CD4-positive, alpha-beta T cell treated with Interleukin-21 for 1 hour (primary cell): ENCODE measurements around the gene ZFY.

Source experiments
- DNase-seq: peaks from one replicate; pipeline ENCODE4 v3.0.0-alpha.2; 2020

The ZFY gene

DNA sequence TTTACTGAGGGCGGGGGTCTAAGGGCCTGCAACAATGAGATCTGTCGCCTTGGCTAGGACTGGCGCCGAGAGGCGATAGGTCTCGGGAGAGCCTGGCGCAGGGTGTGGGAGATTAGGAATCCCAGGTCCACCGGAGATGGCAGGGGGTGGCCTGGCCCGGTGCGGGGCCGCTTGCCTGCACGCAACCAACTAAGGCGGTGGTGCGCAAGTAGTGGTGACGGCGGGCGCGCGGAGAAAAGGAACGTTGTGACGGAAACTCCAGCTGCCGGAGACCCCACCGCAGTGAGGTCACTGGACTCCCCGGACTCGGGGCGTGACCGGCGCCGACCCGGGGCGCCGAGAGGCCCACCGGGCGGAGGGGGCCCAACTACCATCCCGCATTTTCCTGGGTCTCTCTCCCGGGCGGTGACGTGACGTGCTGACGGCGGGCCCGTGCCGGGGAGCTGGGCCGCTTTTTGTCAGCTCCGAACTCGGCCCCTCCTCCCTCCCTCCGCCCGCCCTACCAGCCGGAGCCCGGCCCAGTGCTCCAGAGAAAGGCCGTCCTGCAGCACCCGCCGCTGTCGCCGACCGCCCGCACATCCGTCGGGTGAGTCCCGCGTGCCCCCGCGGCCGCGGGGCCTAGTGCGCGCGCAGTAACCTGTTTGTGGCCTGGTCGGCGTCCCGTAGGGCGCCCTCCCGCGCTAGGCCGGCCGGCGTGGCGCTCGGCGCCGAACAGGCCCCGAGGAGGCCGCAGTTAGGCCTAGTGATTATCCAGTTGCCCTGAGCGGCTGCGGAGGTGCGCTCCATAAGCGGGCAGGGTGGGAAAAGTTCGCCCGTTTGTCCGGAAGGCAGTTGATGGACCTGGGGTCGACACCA is at the start of gene ZFY:
Gene ZFY, plus strand, starts transcription at position 521 of the 855 bp plus-strand sequence. CDS start 18,556 bp downstream, outside the sequence.
- peak; percentile 79 for DNase-seq

DNA sequence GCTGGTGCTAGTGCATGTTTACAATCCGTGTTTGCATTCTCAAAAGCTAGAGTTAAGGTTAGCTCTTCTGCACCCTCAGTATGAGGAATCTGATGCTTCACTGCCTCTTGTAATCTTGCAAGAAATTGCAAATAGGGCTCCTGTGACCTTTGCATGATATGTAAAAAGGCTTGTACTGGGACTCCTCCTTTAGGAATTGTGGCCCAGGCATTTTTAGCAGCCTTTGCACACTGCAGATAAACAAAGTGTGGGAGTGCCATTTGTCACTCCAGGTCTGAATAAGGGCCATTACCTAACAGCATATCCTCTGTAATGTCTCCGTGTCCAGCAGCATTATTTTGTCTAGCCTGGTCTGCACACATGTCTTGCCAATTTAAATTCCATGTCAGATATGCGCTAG is 49.3 kb upstream of the ZFY start:
- DNase-seq: no peak

DNA sequence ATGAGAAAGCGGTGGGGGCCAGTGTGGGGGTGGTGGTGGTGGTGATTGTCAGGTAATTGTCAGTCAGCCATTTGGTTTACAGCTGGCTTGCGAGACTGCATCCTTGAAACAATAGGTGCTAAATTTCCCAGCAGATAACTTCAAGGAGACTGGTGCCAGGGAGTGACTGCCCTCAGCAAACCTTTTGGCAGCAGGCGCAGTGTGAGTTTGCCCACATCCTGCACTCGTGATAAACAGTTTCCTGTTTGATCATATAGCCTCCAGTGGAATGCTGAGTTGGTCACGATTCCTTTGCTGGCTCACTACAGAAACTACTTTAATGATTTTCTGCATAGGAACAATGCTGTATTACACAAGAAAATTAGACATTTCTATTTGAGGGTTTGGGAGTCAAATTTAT is 47.8 kb upstream of the ZFY start:
- peak; percentile 28 for DNase-seq

DNA sequence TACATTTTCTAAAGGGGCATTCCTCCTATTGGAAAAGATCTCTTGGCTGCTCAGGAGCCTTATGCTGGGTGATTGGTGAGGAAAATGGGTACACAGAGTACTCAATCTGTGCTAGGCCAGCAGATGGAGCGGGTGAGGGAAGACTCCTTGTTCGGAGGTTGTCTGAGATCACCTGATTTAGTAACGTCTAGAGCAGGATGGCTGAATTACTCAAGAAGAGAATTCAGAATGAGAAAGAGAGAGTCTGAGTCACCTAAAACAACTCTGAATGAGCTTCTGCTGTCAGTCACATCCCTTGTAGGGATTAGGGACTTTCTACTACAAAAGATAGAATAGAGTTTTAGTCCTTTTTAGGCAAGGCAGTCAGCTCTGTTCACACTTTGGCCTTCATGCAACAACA is 47.2 kb upstream of the ZFY start:
- no peak for DNase-seq

DNA sequence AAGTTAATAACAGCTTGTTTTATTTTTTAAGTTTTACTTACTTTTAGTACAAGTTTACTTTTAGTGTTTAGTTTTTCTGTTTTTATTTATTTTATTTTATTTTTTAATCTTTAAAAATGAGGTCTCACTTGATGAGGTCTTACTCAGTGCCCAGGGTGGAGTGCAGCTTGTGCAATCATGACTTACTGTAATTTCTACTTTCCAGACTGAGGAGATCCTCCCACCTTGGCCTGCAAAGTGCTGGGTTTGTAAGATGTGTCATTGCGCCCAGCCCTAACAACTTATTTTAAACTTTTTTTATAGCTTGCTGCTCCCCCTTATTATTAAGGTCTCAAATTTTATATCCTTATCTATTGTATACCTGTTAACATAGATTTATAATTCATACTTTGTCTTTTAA is 41.7 kb upstream of the ZFY start:
- DNase-seq: no peak

DNA sequence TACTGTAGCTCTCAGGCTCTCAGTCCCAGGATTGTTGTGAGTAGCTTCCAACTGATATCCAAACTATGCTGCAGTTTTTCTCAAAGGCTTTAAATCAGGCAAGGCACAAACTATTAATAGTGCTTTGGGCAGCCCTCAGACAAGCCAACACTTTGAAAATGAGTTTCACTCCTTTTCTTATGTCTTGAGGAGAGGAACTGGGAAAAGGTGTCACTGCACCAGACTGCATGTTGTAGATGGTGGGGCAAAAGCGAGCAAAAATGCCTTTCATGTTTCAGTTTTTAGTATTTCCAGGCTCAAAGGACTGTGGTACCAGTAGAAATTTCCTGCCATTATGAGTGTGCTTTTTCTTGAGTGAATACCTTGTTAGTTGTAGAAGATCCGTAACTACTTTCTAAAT is 39.1 kb upstream of the ZFY start:
- DNase-seq: no peak

- no peak for DNase-seq
Observed at GRCh38 chrY:2907356-2907755, 27.8 kb upstream of the ZFY start.

DNA sequence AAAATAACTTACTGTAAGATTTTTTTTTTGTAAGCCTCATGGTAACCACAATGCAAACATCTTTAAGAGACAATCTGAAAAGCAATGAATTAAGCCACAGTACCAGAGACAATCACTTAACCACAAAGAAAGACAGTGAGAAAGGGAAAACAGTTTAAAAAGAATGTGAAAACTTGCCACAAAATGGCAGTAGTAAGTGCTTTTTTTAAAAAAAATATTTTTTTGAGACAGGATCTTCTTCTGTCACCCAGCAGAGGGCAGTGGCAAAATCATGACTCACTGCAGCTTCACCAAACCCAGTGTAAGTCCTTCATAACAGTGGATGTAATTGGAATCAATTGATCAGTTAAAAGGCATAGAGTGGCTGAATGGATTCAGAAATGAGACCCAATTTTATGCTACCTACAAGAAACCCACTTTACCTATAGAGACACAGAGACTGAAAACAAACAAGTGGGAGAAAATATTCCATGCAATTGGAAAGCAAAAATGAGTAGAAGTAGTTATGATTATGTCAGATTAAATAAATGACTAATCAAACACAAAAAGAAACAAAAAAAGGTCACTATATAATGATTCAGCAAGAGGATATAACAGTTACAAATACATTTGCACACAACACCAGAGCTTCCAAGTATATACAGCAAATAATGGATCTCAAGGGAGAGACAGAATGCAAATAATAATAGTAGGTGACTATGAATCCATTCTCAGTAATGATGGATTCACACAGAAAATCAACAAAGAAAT is 21.9 kb upstream of the ZFY start:
- peak; percentile 60 for DNase-seq

GRCh38 chrY:2934078-2934477 is 1.1 kb upstream of the ZFY start:
- no peak for DNase-seq

GRCh38 chrY:2935716-2936435 is 695 bp downstream of the ZFY start:
- peak; percentile 90 for DNase-seq

DNA sequence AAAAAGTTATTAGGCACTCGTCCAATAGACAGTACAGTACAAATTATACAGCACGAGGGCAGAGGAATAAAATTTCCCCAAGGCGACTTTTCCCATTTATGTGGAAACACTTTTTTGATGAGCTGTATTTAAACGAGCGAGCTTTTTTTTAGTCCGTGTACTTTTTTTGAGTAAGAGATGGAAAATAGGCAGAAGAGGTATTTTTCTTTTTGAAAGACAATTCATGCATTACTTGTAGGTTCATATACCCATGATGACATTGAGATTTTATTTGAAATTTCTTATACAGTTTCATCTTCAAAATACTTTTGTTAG is 1.2 kb downstream of the ZFY start:
- no peak for DNase-seq

- no peak for DNase-seq
Observed at GRCh38 chrY:2937149-2937548, 2.0 kb downstream of the ZFY start.

GRCh38 chrY:2949590-2950252 is 14.5 kb downstream of the ZFY start:
- no peak for DNase-seq

DNA sequence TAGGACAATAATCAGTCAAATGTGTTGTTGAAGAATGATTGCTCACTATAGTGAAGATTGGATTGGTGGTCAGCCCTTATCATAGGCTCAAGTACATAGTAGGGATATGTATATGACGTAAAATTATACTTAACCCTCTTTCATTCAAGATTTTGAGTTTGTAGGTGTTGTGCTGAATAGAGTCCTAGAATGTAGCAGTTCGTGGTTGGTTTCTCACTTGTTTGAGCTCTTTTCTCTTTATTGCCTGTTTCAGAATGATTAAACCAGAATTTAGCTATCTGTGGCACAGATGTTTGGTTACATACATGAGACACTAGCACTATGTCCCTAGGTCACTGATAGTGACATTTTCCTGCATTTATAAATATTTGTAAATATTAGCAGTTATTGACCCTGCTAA is 15.5 kb downstream of the ZFY start:
- no peak for DNase-seq

- DNase-seq: no peak
Observed at GRCh38 chrY:2952912-2953311, 17.7 kb downstream of the ZFY start.

- DNase-seq: no peak
Observed at GRCh38 chrY:2954735-2955134, 19.6 kb downstream of the ZFY start.

GRCh38 chrY:2955561-2955960 is 20.4 kb downstream of the ZFY start:
- DNase-seq: no peak

GRCh38 chrY:2962061-2962460 is 26.9 kb downstream of the ZFY start:
- DNase-seq: no peak

GRCh38 chrY:2964814-2965213 is 29.6 kb downstream of the ZFY start:
- DNase-seq: no peak

- no peak for DNase-seq
Observed at GRCh38 chrY:2965629-2966028, 30.4 kb downstream of the ZFY start.

DNA sequence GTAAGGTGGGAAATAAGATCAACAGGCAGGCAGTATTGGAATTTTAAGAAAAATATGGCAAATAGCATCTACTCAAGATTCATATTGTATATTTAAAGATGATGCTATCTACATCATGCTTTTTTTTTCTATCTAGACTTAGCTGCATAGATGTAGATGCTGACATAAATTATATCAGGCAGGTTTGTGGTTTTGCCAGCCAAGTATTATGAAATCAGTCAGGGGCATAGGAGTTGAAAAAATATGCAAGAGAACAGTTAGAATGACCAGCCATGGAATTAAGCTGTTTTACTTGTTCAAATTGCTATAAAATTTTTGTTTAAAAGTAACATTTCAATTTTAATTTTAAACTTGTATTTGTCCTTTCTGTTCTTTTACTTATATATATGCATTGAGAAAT is 34.4 kb downstream of the ZFY start:
- DNase-seq: no peak

DNA sequence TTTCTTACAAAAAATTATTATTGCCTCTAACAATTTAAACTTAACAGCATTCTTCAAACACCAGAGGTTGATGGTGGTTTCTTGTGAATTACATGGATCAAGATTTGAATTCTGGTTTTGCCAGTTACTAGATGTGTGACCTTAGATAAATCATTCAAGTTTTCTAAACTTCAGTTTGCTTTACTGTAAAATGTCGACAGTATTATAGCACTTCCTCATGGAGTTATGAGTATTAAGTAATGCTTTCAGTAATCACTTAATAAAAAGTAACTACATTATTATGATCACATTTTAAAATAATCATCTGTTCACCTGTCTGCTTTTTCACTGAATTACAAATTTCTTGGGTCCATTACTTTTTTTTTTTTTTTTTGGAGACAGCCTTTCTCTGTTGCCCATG is 37.5 kb downstream of the ZFY start:
- no peak for DNase-seq

GRCh38 chrY:2973110-2973751 is 38.0 kb downstream of the ZFY start:
- DNase-seq: no peak
